ENCODE results near the gene KIRREL3.

The KIRREL3 gene

DNA sequence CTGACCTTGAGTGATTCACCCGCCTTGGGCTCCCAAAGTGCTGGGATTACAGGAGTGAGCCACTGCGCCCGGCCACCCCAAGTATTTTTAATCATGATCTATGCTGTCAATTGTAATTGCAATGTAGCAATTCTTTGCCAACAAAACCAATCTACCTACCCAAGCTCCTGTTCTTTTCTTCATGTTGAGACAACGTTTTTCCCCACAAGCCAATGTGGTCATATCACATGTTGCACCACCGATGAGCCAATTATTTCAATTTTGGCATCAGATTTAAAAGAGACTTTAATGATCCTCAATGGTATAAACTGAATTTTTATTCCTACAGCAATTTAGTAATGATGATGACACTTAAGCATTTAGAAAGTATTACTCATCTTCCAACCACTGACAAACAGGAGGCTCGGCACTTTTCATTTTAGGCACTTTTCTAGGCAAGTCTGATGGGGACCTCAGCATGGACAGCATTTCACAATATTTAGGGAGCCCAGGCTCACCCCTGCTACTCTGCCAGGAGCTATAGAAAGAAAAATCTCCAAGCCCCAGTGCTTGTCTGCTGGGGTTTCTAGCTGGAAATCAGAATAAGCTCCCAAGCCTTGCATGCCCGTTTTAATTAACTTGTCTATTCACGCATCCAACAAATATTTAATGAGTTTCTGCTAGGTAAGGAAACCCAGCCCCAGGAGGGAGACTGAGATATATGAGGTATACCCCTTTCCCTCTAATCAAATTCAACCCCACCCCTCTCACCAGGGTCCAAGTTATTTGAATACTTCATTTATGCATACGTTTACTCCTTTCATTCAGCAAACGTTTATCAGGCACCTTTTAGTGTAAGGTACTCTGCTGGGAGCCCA is 353.6 kb downstream of the KIRREL3 start:
- 0 out of 2 replicates have a peak overlapping the region, but pooled peaks have one; percentile 23 for H3K4me3 ChIP-seq (ENCODE audit: low read depth, low read length)
- TF ChIP-seq, protein P1, sequence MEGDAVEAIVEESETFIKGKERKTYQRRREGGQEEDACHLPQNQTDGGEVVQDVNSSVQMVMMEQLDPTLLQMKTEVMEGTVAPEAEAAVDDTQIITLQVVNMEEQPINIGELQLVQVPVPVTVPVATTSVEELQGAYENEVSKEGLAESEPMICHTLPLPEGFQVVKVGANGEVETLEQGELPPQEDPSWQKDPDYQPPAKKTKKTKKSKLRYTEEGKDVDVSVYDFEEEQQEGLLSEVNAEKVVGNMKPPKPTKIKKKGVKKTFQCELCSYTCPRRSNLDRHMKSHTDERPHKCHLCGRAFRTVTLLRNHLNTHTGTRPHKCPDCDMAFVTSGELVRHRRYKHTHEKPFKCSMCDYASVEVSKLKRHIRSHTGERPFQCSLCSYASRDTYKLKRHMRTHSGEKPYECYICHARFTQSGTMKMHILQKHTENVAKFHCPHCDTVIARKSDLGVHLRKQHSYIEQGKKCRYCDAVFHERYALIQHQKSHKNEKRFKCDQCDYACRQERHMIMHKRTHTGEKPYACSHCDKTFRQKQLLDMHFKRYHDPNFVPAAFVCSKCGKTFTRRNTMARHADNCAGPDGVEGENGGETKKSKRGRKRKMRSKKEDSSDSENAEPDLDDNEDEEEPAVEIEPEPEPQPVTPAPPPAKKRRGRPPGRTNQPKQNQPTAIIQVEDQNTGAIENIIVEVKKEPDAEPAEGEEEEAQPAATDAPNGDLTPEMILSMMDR (IDR thresholded peaks at IDR 0.05; ENCODE audit: low read depth, low read length): no peak

DNA sequence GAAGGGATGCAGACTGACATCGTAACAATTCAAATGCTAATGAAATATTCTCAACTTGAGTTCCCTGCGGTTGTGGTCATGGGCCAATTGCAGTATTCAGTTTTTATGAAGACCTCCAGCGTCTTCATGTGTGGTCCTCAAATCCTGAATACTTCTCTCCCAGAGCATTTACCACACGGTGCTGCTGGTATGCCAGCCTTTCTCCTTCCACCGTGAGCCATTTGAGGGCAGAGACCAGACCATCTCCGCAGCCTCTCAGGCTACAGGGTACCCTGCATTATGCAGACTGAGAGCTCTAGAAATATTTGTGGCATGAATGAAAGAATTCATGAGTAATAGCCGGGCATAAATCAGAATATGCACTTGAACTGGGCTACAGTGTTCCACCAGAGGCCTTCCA is 355.4 kb downstream of the KIRREL3 start:
- TF ChIP-seq, protein P1 (IDR thresholded peaks at IDR 0.05; ENCODE audit: low read depth, low read length): no peak
- H3K4me3 ChIP-seq (ENCODE audit: low read depth, low read length): no peak overlapping the region

DNA sequence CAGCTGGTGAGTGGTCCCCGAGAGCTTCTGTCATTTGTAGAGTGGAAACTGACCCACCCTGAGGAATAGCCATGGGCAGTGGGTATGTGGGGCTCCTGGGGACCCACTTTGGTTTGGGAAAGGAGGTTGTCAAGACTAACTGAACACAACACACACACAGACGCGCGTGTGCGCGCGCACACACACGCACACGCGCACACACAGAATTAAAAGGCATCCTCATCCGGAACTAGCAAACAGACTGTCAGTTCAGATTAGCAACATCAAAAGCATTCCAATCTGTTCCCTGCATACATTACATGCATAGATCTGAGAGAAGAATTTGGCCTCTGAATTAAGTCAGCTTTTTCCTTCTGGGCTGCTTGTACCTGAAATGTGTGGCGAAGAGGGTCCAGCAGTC is 360.4 kb downstream of the KIRREL3 start:
- TF ChIP-seq, protein P1 (IDR thresholded peaks at IDR 0.05; ENCODE audit: low read depth, low read length): no peak

DNA sequence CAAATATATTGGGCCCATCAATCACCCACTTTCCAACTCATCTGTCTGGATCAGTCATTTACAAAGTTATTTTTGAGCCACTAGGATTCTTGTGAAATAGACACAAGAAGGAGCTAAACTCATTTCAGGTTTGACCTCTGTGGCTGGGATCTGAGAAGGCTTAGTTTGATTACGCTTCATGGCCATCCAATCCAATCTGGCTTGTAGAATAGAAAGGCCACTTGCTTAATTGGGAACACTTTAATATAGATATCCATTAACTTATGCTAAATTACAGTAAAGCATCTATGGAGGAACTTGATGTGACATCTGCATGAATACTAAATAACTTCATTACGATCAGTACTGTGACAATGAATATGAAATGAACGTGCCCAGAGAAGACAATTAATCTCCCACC is 360.9 kb downstream of the KIRREL3 start:
- H3K4me3 ChIP-seq (ENCODE audit: low read depth, low read length): no peak overlapping the region
- TF ChIP-seq, protein P1 (IDR thresholded peaks at IDR 0.05; ENCODE audit: low read depth, low read length): no peak

More for the DNA sequence above, 360.4 kb downstream of the KIRREL3 start:
- H3K4me3 ChIP-seq (ENCODE audit: low read depth, low read length): no peak overlapping the region

DNA sequence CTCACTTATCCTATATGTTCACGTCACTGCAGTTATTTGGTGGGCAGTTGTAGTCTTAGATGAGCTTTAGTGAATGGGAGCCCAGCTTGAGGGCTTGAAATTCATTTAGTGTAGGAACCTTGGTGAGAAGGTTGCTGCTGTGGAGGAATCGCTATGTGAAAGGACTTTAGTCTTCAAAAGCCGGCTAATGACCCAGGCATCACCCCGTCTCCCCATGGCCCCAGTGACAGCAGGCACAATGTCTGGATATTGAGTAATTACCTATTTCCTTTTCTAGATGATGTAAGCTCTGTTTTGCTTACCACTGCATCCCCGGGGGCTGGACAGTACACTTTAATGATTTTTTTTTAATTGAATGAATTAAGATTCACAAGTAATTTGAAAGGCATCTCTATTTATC is 361.9 kb downstream of the KIRREL3 start:
- TF ChIP-seq, protein P1 (IDR thresholded peaks at IDR 0.05; ENCODE audit: low read depth, low read length): no peak
- no peak overlapping the region for H3K4me3 ChIP-seq (ENCODE audit: low read depth, low read length)

DNA sequence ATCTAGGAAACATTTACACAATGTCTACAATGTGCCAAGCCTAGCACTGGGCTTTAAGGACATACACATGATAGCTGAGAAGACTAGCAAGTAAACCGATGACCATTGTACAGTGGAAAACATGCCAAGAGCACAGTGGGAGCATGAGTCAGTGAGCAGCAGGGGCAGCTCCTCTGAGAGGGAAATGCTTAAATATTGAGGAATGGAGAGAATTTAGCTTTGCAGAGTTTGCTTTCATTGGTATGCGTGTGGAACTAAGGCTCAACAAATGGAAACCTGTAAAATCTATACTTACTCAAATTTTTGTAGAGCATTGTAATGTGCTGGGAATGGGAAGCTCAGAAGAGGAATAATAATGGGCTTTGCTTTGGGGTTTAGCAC is 362.8 kb downstream of the KIRREL3 start:
- no peak overlapping the region for H3K4me3 ChIP-seq (ENCODE audit: low read depth, low read length)
- TF ChIP-seq, protein P1 (IDR thresholded peaks at IDR 0.05; ENCODE audit: low read depth, low read length): no peak

All from WI38 (cell line).